GM20431 (cell line): ENCODE measurements around the gene ATG4D.
"Not testable (repeated sequence)": the region's sequence is repeated elsewhere in the genome, so short reads cannot be mapped to it uniquely, and the experiment has no call there.

Experiments used
- in situ Hi-C: fragments of 300-500 bp; cut with MseI, MboI; formaldehyde crosslinking; loops from one replicate; pipeline ENCODE4 v1.15.0; 2020; ENCODE audit warnings: low sequenced_read_pairs; ENCODE audit not compliant: unreplicated experiment

Gene ATG4D

GRCh38 chr19:10550336-10550735 is 6.6 kb downstream of the ATG4D start:
- in situ Hi-C loops: no loop called here

GRCh38 chr19:10551006-10551405 is 7.3 kb downstream of the ATG4D start:
- in situ Hi-C loops: not testable (repeated sequence)

GRCh38 chr19:10551698-10552301 is 8.1 kb downstream of the ATG4D start:
- in situ Hi-C loops: no loop called here

- in situ Hi-C loops: no loop called here
These were observed 8.9 kb downstream of the ATG4D start for GRCh38 chr19:10552510-10553053.

GRCh38 chr19:10553087-10553667 is 9.5 kb downstream of the ATG4D start:
- in situ Hi-C loops: no loop called here

- in situ Hi-C loops: no loop called here
These were observed 10.3 kb downstream of the ATG4D start for GRCh38 chr19:10553943-10554381.

GRCh38 chr19:10554760-10555609 is 11.3 kb downstream of the ATG4D start:
- in situ Hi-C loops: no loop called here

GRCh38 chr19:10555610-10555973 is 11.9 kb downstream of the ATG4D start:
- in situ Hi-C loops: no loop called here

- in situ Hi-C loops: no loop called here
These were observed 14.0 kb downstream of the ATG4D start for GRCh38 chr19:10557603-10558197.

- in situ Hi-C loops: no loop called here
These were observed 16.4 kb downstream of the ATG4D start for GRCh38 chr19:10560154-10560553.

GRCh38 chr19:10562609-10563008 is 18.9 kb downstream of the ATG4D start:
- in situ Hi-C loops: no loop called here

GRCh38 chr19:10565028-10565566 is 21.4 kb downstream of the ATG4D start:
- in situ Hi-C loops: no loop called here

- in situ Hi-C loops: no loop called here
These were observed 22.1 kb downstream of the ATG4D start, which contains the start of gene KRI1 for GRCh38 chr19:10565567-10566407. Gene KRI1 (minus strand): TSS chr19:10566010. CDS start chr19:10565999, 11 bp downstream.

GRCh38 chr19:10566408-10566657 is 22.6 kb downstream of the ATG4D start:
- in situ Hi-C loops: no loop called here

- in situ Hi-C loops: no loop called here
These were observed 23.1 kb downstream of the ATG4D start for GRCh38 chr19:10566658-10567410.

GRCh38 chr19:10567656-10568055 is 24.0 kb downstream of the ATG4D start:
- in situ Hi-C loops: no loop called here

GRCh38 chr19:10568062-10568825 is 24.5 kb downstream of the ATG4D start:
- in situ Hi-C loops: no loop called here
